HTR-8/SVneo (cell line): ENCODE data around the gene ZFP91.
"Not testable (repeated sequence)": the region's sequence is repeated elsewhere in the genome, so short reads cannot be mapped to it uniquely, and the experiment has no call there.

Source experiments
- DNase-seq: peaks from one replicate; pipeline ENCODE4 v3.0.0; 2011; ENCODE audit warnings: low spot score, mixed read lengths; ENCODE audit not compliant: insufficient read length
- FAIRE-seq: peaks from 2 replicates; lab custom pipeline; 2011; peaks lifted over from hg19 to GRCh38; lab: Jason Lieb, UNC

ZFP91 gene, protein sequence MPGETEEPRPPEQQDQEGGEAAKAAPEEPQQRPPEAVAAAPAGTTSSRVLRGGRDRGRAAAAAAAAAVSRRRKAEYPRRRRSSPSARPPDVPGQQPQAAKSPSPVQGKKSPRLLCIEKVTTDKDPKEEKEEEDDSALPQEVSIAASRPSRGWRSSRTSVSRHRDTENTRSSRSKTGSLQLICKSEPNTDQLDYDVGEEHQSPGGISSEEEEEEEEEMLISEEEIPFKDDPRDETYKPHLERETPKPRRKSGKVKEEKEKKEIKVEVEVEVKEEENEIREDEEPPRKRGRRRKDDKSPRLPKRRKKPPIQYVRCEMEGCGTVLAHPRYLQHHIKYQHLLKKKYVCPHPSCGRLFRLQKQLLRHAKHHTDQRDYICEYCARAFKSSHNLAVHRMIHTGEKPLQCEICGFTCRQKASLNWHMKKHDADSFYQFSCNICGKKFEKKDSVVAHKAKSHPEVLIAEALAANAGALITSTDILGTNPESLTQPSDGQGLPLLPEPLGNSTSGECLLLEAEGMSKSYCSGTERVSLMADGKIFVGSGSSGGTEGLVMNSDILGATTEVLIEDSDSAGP

DNA sequence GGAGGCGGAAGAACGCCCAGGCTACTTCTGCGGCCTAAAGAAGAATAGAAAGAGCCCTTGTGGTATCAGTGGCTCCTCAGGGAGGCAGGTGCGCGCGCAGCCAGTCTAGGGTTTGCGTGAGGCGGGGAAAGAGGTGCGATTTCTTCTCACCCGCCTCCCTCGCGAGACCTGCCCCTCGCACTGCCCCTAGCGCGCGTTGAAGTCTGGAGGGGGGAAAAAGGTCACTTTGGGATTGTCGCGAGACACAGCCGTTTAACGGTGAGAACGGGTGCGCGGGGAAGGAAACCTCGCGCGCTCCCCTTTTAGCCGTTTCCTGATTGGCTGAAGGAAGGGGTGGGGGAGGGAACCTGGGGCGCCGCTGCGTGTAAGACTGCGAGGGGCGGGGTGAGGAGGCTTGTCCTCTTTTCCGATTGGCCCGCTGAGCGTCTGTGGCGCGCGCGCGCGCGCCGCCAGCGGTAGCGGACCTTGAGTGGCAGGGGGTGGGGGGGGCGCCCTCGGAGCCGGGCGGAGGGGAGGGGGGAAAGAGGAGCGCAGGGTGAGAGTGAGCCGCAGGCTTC, at the start of gene ZFP91:
Gene ZFP91 (plus strand): TSS at position 429 of the 557 bp plus-strand sequence. CDS start 219 bp downstream, outside the sequence.
- FAIRE-seq (peak; percentile 80), DNase-seq (peak; percentile 80)

GRCh38 chr11:58530236-58530635, 48.6 kb upstream of the ZFP91 start:
- DNase-seq: no peak
- no peak for FAIRE-seq

DNA sequence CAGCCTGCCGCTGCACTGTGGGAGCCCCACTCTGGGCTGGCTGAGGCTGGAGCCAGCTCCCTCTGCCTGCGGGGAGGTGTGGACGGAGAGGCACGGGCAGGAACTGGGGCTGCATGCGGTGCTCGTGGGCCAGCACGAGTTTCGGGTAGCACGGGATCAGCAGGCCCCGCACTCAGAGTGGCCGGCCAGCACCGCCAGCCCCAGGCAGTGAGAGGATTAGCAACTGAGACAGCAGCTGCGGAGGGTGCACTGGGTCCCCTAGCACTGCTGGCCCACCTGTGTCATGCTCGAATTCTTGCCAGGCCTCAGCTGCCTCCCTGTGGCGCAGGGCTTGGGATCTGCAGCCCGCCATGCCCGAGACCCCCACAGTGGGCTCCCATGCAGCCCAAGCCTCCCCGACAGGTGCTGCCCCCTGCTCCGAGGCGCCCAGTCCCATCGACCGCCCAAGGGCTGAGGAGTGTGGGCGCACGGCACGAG, 47.0 kb upstream of the ZFP91 start:
- DNase-seq (no peak), FAIRE-seq (no peak)

DNA sequence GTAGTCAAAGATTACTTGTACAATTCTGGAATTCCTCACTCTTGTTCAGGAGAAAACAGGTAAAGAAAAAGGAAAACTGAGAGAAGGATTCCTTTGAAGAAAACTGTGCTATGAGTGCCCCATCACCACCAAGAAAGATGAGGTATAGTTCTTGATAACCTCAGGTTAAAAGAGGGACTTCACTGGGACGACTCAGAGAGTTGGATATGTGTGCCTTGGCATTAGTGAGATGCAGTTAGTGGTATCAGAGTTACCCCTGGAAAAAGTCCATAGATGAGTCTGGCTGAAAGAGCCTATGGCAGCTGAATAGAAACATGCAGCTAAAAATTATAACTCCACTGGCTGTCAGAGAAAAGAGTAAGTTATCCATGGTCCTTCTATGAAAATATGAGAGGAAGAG, 32.0 kb upstream of the ZFP91 start:
- no peak for DNase-seq
- no peak for FAIRE-seq

- FAIRE-seq (no peak), DNase-seq (no peak)
Observed at GRCh38 chr11:58549644-58550043, 29.2 kb upstream of the ZFP91 start.

- no peak for DNase-seq
- no peak for FAIRE-seq
Observed at GRCh38 chr11:58560842-58561241, 18.0 kb upstream of the ZFP91 start.

DNA sequence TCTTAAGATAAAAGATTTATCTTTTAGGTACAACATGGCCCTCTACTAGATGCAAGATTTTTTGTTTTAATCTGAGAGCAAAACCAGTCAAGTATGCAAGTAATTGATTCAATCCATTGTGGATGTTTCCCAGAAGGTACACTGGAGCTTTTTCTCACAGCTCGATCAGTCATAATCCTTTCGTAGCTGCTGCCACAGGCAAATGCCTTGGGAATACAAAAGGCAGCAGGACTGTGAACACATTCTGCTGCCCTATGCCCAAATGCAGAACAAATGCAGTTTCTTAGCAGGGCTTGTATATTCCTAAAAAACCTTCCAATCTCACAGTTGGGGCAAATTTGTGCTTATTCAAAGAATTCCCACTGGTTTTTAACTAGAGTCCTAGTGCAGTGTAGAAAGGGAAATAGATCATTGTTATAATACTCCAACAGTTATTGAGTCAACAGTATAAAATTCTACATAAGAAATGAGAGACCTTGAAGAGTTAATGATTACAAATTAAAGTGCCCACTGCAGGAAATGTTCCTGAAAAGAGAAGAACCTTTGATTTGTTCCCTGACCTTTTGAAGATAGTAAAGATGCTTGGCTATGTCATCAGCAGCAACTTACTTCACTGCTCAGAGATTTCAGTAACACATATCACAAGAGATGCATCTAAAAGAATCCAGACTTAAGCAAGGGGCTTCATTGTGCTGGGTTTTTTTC, 17.3 kb upstream of the ZFP91 start:
- no peak for DNase-seq
- FAIRE-seq: no peak

DNA sequence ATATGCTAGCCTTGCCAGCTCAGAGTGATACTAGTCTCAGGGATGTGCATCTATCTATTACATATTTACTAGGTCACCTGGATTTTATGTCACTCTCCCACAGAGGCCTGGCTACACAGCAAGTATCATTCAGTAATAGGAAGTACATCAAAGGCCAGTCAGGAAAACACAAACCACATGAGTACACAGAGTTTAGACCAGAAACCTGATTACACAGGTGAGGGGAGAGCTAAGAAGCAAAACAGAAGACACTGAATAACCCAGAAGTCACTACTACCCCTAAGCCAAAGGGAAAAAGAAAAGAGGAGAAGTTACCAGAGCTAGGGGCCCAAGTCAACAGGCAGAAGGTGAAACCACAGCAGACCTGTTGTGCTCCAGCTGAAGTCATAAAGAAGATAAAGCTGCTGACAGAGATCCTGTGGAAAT, 16.5 kb upstream of the ZFP91 start:
- DNase-seq (no peak), FAIRE-seq (no peak)

DNA sequence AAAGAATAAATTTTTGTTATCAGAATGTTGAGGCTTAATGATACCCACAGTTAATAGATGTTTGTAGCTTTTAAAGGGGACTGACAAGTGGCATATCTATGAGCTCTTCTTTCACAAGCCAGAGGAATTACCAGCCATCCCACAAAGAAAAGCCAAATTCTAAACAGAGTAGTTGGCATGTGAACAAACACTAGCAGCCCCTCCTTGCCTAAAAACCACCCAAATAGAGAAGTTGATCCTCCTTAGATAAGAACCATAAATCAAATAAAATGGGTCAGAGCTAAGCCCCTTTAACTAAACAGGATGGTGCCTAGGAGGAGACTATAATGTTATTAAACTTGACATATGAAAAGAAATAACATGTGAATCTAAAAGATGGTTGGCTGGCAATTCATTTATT, 14.6 kb upstream of the ZFP91 start:
- DNase-seq (no peak), FAIRE-seq (no peak)

GRCh38 chr11:58567889-58568512, 10.9 kb upstream of the ZFP91 start:
- DNase-seq (peak; percentile 32), FAIRE-seq (no peak)

DNA sequence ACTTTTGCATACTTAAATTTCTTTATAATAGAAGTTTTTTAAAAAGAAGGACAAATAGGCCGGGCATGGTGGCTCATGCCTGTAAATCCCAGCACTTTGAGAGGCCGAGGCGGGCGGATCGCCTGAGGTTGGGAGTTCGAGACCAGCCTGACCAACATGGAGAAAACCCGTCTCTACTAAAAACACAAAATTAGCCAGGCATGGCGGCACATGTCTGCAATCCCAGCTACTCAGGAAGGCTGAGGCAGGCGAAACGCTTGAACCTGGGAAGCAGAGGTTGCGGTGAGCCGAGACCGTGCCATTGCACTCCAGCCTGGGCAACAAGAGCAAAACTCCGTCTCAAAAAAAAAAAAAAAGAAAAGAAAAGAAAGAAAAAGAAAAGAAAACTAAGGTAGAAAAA, 6.0 kb upstream of the ZFP91 start:
- not testable (repeated sequence) for FAIRE-seq

GRCh38 chr11:58573451-58574104, 5.3 kb upstream of the ZFP91 start:
- FAIRE-seq (no peak), DNase-seq (peak; percentile 55)

More for the DNA sequence above, 6.0 kb upstream of the ZFP91 start:
- DNase-seq: not testable (repeated sequence)

- DNase-seq (no peak), FAIRE-seq (no peak)
Observed at GRCh38 chr11:58574881-58575280, 4.0 kb upstream of the ZFP91 start.

GRCh38 chr11:58575377-58576020, 3.4 kb upstream of the ZFP91 start, which contains the start of gene LPXN:
Gene LPXN (minus strand): TSS chr11:58575856. CDS start chr11:58575772, 84 bp downstream.
- FAIRE-seq (no peak), DNase-seq (no peak)

DNA sequence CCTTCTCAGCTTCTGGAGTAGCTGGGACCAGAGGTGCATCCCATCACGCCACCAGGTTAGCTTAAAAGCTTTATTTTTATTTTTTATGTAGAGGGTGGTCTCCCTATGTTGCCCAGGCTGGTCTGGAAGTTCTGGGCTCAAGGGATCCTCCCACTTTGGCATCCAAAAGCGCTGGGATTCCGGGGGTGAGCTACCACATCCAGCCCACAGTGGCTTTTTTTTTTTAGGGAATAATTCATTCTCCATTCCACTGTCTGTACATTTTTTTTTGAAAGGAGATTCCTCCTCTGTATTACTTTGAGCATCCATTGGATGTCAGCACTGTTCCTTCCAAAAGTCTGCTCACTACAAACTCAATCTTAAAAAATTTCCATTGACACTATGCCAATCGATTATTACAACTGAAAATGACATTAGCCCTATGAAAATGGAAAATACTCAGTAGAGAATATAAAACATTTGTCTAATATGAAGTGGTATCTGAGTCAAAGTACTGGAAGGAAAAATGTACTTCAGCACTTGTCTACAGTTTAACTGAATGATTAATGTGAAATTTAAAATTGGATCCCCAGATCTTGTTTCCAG, 1.9 kb upstream of the ZFP91 start:
- DNase-seq (peak; percentile 12), FAIRE-seq (no peak)

- FAIRE-seq (no peak), DNase-seq (peak; percentile 9)
Observed at GRCh38 chr11:58577555-58578135, 1.2 kb upstream of the ZFP91 start.

DNA sequence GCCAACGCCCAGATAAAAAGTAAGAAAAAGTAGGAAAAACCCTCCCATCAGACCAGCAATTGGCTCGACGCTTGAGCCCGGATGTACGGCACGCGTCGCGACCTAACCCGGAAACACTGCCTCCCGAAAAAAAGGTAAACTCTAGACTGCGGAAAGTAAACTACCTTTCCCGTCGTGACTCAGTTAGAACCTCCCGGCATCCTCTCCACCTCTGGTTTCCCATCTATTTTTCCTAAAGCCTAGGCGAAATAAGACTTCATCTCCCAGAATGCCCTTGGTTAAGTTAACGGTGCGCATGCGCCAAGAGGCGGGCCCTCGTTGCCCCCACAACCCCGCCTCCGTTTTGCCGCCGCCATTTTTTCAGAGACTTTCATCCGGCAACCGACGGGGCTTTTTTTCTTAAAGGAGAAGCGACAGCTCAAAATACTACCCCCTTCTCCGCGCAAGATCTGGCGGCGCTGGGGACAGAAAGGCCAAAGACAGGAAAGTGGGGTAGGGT, 678 bp upstream of the ZFP91 start:
- FAIRE-seq (peak; percentile 90), DNase-seq (peak; percentile 83)
